ENCODE data around the gene ZSCAN5B.

DNA sequence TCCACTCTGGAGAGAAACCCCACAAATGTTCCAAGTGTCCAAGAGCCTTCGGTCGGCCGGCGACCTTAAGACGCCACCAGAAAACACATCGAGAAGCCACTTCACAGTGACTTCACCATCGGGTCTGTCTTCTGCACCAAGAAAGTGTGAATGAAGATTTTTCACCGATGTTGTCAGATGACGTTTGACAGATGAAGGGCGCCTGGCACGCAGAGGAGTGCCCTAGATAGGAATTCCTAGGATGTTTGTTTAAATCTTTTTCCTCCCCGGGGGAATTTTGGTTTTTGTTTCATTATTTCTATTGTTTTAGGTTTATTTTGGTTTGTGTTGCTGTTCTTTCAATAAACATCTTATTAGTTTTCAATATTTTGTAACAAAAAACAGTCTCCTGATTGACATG, 11.5 kb upstream of the ZSCAN5B start:
- TF ChIP-seq POLR2A (IDR thresholded peaks at IDR 0.05; ENCODE audit: low read length): no peak
- TF ChIP-seq, protein P1, sequence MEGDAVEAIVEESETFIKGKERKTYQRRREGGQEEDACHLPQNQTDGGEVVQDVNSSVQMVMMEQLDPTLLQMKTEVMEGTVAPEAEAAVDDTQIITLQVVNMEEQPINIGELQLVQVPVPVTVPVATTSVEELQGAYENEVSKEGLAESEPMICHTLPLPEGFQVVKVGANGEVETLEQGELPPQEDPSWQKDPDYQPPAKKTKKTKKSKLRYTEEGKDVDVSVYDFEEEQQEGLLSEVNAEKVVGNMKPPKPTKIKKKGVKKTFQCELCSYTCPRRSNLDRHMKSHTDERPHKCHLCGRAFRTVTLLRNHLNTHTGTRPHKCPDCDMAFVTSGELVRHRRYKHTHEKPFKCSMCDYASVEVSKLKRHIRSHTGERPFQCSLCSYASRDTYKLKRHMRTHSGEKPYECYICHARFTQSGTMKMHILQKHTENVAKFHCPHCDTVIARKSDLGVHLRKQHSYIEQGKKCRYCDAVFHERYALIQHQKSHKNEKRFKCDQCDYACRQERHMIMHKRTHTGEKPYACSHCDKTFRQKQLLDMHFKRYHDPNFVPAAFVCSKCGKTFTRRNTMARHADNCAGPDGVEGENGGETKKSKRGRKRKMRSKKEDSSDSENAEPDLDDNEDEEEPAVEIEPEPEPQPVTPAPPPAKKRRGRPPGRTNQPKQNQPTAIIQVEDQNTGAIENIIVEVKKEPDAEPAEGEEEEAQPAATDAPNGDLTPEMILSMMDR (IDR thresholded peaks at IDR 0.05): no peak
- no peak for TF ChIP-seq NPAS2 (CRISPR knock-in tag; IDR thresholded peaks at IDR 0.05; ENCODE audit: borderline replicate concordance)
- no peak for TF ChIP-seq SREBF2 (IDR thresholded peaks at IDR 0.05)
- no peak for TF ChIP-seq CEBPB (IDR thresholded peaks at IDR 0.05)
- TF ChIP-seq PHF8 (IDR thresholded peaks at IDR 0.05; ENCODE audit: borderline replicate concordance, low read depth): no peak
